K562 (cell line): ENCODE results near the gene LMAN1L. TPM values are rescaled to one million over a fixed set of nuclear protein-coding genes. Genes with fewer than 3 reads are reported as not detected.

Experiments used
- ATAC-seq: fragments of 200-7000 bp; cut with Tn5 transposase; 3 replicates; pipeline ENCODE4 v1.9.1; 2020; ENCODE audit warnings: moderate library complexity
- BruUV-seq: library from RNA; stranded (reverse); fragments of 400-500 nt; replicated peaks from 2 replicates; lab custom pipeline; 2021; lab: Mats Ljungman, UMichigan
- CTCF ChIA-PET: fragments of 300-600 bp; formaldehyde crosslinking; extraction: SDS; loops from one replicate; lab custom pipeline; 2021; ENCODE audit warnings: low intra/inter-chr PET ratio; lab: Yijun Ruan, JAX
- POLR2A ChIA-PET: fragments of 300-600, 350-650 bp; sonication (Branson Sonifier 250); formaldehyde crosslinking; extraction: SDS; loops from one replicate; lab custom pipeline; 2021; ENCODE audit warnings: antibody characterized with exemption, inconsistent platforms; lab: Yijun Ruan, JAX
- DNase-seq, 4 experiments: peaks; one replicate each; pipeline versions ENCODE4 v3.0.0 to v3.0.0-alpha.2; 2011 to 2018; ENCODE audit warnings: low spot score in 3 of 4, mixed read lengths in 3 of 4; ENCODE audit errors: extremely low read depth in 1 of 4
- FAIRE-seq: peaks from 2 replicates; lab custom pipeline; 2011; peaks lifted over from hg19 to GRCh38; lab: Jason Lieb, UNC
- H2AFZ ChIP-seq: 2 replicates; pipeline ENCODE4 v1.6.0; 2011; ENCODE audit warnings: low read depth, low read length, control low read depth, inconsistent platforms
- H3K27ac ChIP-seq: fragments of 200-600 bp; 3 replicates; pipeline ENCODE4 v1.8.0; 2011; ENCODE audit warnings: low read depth, mild to moderate bottlenecking, control low read depth, inconsistent platforms, low read length, moderate library complexity, mixed read lengths; ENCODE audit errors: extremely low read depth
- H3K27me3 ChIP-seq, 2 experiments: fragments of 300-600 bp in 1 of 2; 2 replicates in 1 of 2; 3 replicates in 1 of 2; pipeline versions ENCODE4 v1.6.0 to v1.8.0; 2011; ENCODE audit warnings: inconsistent platforms in 2 of 2, low read length in 2 of 2, mild to moderate bottlenecking in 1 of 2, mixed read lengths in 1 of 2, moderate library complexity in 1 of 2; ENCODE audit not compliant: control insufficient read depth in 2 of 2, insufficient read depth in 2 of 2
- H3K36me3 ChIP-seq: fragments of 300-600 bp; 3 replicates; pipeline ENCODE4 v1.8.0; 2011; ENCODE audit warnings: mild to moderate bottlenecking, low read length, inconsistent platforms; ENCODE audit not compliant: control insufficient read depth, insufficient read depth
- H3K4me1 ChIP-seq, 2 experiments: fragments of 200-600 bp in 1 of 2; replicated peaks in 1 of 2; 2 replicates in 1 of 2; 3 replicates in 1 of 2; pipeline versions ENCODE4 v1.5.1 to v1.8.0; 2011; ENCODE audit warnings: inconsistent platforms in 2 of 2, low read length in 2 of 2, mild to moderate bottlenecking in 1 of 2, mixed read lengths in 1 of 2, moderate library complexity in 1 of 2; ENCODE audit not compliant: control insufficient read depth in 2 of 2, insufficient read depth in 2 of 2
- H3K4me2 ChIP-seq: 2 replicates; pipeline ENCODE4 v1.6.1; 2011; ENCODE audit warnings: low read length, control low read depth, inconsistent platforms, mixed read lengths; ENCODE audit not compliant: insufficient read depth
- H3K4me3 ChIP-seq: fragments of 200-600 bp; sonication (generic), shearing (Covaris generic); 2 replicates; pipeline ENCODE4 v1.5.1; 2016; ENCODE audit warnings: control low read depth, inconsistent platforms
- H3K79me2 ChIP-seq: fragments of 200-600 bp; 3 replicates; pipeline ENCODE4 v1.8.0; 2011; ENCODE audit warnings: low read length, inconsistent platforms; ENCODE audit not compliant: control insufficient read depth, insufficient read depth
- H3K9ac ChIP-seq, 2 experiments: 2 replicates each; pipeline versions ENCODE4 v1.6.0 to v1.6.1; 2011; ENCODE audit warnings: low read depth in 2 of 2, low read length in 2 of 2, control low read depth in 1 of 2, inconsistent platforms in 1 of 2, mild to moderate bottlenecking in 1 of 2, mixed read lengths in 1 of 2; ENCODE audit not compliant: insufficient read depth in 1 of 2
- H3K9me1 ChIP-seq: one replicate; pipeline ENCODE4 v1.6.0; 2011; ENCODE audit warnings: inconsistent platforms, mild to moderate bottlenecking, low read length, moderate library complexity; ENCODE audit not compliant: control insufficient read depth, insufficient read depth
- H3K9me3 ChIP-seq: replicated peaks from 2 replicates; pipeline ENCODE4 v1.5.1; 2011; ENCODE audit warnings: low read depth, low read length, inconsistent platforms; ENCODE audit not compliant: control insufficient read depth, insufficient read depth
- H4K20me1 ChIP-seq: replicated peaks from 2 replicates; pipeline ENCODE4 v1.6.1; 2011; ENCODE audit warnings: low read length, inconsistent platforms, mixed read lengths; ENCODE audit not compliant: control insufficient read depth, insufficient read depth
- CC2D1A ChIP-seq: fragments of 450-650 bp; IDR thresholded peaks from 2 replicates; pipeline ENCODE4 v1.6.1; 2017; ENCODE audit warnings: mild to moderate bottlenecking
- CREB3L1 ChIP-seq: fragments of 450-650 bp; IDR thresholded peaks from 2 replicates; pipeline ENCODE4 v1.6.1; 2014; ENCODE audit warnings: low read depth, mild to moderate bottlenecking, moderate library complexity, borderline replicate concordance
- DEAF1 ChIP-seq: fragments of 450-650 bp; formaldehyde crosslinking; IDR thresholded peaks from 2 replicates; pipeline ENCODE4 v1.4.0; 2020; ENCODE audit warnings: mild to moderate bottlenecking, moderate library complexity
- GATA2 ChIP-seq: sonication (generic); formaldehyde crosslinking; IDR thresholded peaks from 2 replicates; pipeline ENCODE4 v1.4.0; 2020; ENCODE audit warnings: mild to moderate bottlenecking, missing genetic modification reagents
- GATAD2B ChIP-seq: fragments of 450-650 bp; IDR thresholded peaks from 2 replicates; pipeline ENCODE4 v1.6.1; 2017; ENCODE audit warnings: mild to moderate bottlenecking, borderline replicate concordance
- KDM4B ChIP-seq, 2 experiments: fragments of 450-650 bp in 1 of 2; sonication (generic) in 1 of 2; IDR thresholded peaks; 2 replicates each; pipeline ENCODE4 v1.6.1; 2016 to 2017; ENCODE audit warnings: borderline replicate concordance in 2 of 2, antibody characterized with exemption in 1 of 2, low read depth in 1 of 2, mild to moderate bottlenecking in 1 of 2
- MCM3 ChIP-seq: fragments of 450-650 bp; IDR thresholded peaks from 2 replicates; pipeline ENCODE4 v1.6.1; 2016
- POLR3G ChIP-seq: IDR thresholded peaks from 2 replicates; pipeline ENCODE4 v1.6.1; 2011; ENCODE audit not compliant: insufficient read length, insufficient replicate concordance; ENCODE audit errors: extremely low read depth
- RBM15 ChIP-seq: fragments of 200-400 bp; formaldehyde crosslinking; IDR thresholded peaks from 2 replicates; pipeline ENCODE4 v1.6.1; 2018; ENCODE audit warnings: mild to moderate bottlenecking, low read length, moderate library complexity; ENCODE audit not compliant: insufficient read depth
- ZBTB2 ChIP-seq: fragments of 450-650 bp; IDR thresholded peaks from 2 replicates; pipeline ENCODE4 v1.6.1; 2016; ENCODE audit warnings: antibody characterized with exemption
- ZFPM2 ChIP-seq: fragments of 250-450 bp; sonication (Bioruptor Pico); IDR thresholded peaks from 2 replicates; pipeline ENCODE4 v1.5.1; 2022; ENCODE audit warnings: mild to moderate bottlenecking
- WGBS: fragments of 100-300 bp; shearing (Covaris generic); methylation state at CpG from one replicate; pipeline ENCODE4 v1.1.6; 2016; ENCODE audit warnings: low coverage, mixed read lengths; ENCODE audit not compliant: insufficient coverage; ENCODE audit errors: missing lambda C conversion rate; 5-methylcytosine and 5-hydroxymethylcytosine counted together
- in situ Hi-C: fragments of 300-500 bp; cut with MboI; formaldehyde crosslinking; loops from 4 replicates; pipeline ENCODE4 v1.15.0; 2018; ENCODE audit warnings: inconsistent platforms, mixed read lengths
- intact Hi-C: fragments of 100-400 bp; cut with micrococcal nuclease; formaldehyde crosslinking; loops from 2 replicates; pipeline ENCODE4 v1.14.2; 2022
- polyA plus RNA-seq, 8 experiments: library from polyadenylated mRNA; depleted of rRNA in 4 of 8; stranded (reverse) in 5 of 8; unstranded in 3 of 8; fragments of >200 nt; fragmentation: Nextera tagmentation in 2 of 8; fragmentation: Illumina TruSeq in 1 of 8; extraction: Ambion mirVana in 2 of 8; extraction: Trizol in 1 of 8; gene quantifications; 2 replicates each; pipeline versions ENCODE4 v1.2.1 to v1.2.3, GENCODE V29; 2011 to 2014; ENCODE audit warnings: inconsistent platforms in 1 of 8, missing spikeins in 1 of 8
- total RNA-seq, 7 experiments: library from RNA; depleted of rRNA in 6 of 7; stranded (reverse); fragments of >200 nt in 6 of 7; fragmentation: Illumina TruSeq in 2 of 7; extraction: Trizol in 2 of 7; gene quantifications; 2 replicates each; pipeline versions ENCODE4 v1.2.1 to v1.2.3, GENCODE V29; 2011 to 2021; ENCODE audit warnings: low replicate concordance in 1 of 7

Gene LMAN1L
- total and polyA plus RNA-seq, 9 of the 15 experiments (the other 6 are each of a cell fraction or from before 2014, with no cell fraction given): not detected

DNA sequence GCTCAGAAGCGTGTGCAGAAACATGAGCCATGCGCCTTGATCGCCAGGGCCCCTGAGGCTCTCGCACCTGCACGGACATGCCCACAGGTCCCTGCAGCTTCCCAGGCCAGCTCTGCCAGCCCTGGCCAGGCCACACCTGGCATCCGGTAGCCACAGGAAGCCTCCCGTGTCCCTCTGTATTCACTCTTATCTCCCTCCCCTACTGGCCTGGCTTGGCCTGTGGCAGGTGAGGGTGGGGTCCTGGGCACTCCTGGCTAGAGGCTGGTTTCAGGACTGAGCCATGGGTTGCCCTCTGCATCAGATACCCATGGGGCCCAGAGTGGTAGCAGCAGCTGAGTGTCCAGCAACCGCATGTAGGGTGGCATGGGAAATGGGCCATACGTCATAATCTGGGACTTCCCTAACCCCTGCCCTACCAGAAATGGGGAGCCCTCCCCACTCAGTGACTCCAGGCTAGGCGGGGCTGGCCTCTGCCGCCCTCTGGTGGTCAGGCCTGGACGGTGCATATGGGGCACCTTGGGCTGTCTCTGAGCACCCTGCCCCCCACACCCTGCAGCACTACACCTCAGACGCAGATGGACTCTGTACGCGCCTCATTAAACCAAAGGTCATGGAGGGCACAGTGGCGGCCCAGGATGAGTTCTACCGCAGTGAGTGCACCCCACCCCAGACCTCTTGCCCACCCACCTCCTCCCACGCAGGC lies 12.6 kb upstream of the LMAN1L start (continued):
- TF ChIP-seq DEAF1 (CRISPR knock-in tag) (peak; percentile 66; the same call in 1 of the 2 replicates), MCM3 (no peak), POLR3G (no peak), KDM4B (IDR thresholded peaks at IDR 0.05; ENCODE audit: borderline replicate concordance in 2 of 2, low read depth in 1 of 2) (peak in 1 of 2 experiments; percentile 64; a peak in 1 of 4 replicates), GATA2 (CRISPR knock-in tag) (no peak), GATAD2B (no peak), CC2D1A (peak; percentile 66; the same call in 1 of the 2 replicates)
- TF ChIP-seq, all 486 proteins: peak for 42

- ATAC-seq (no peak), DNase-seq (no peak), FAIRE-seq (no peak)
- CTCF ChIA-PET: interaction anchor here (0.6 to 2.3 kb wide), 6 partner anchors 13 to 427 kb away, joined by 3 to 41 read pairs (median 4); no protein-coding TSS in a partner anchor
- peaks cover 0 to 43% of the 10 kb centered on the region in 2 experiments; a peak in 3 of 5 replicates for H3K4me1 ChIP-seq
- BruUV-seq: no TSS peak
- H3K27me3 ChIP-seq: no peaks in the 10 kb centered on the region
- H3K4me2 ChIP-seq: no peak overlapping the region
- peaks cover 14% of the 10 kb centered on the region for H4K20me1 ChIP-seq
- peaks cover 10% of the 10 kb centered on the region for H3K9me1 ChIP-seq
- POLR2A ChIA-PET: interaction anchor here (0.6 to 0.7 kb wide), 2 partner anchors 9 to 333 kb away, joined by 3 read pairs; no protein-coding TSS in a partner anchor
- no peak overlapping the region for H3K27ac ChIP-seq
- H2AFZ ChIP-seq: no peak overlapping the region
- H3K9me3 ChIP-seq: no peaks in the 10 kb centered on the region
- peaks cover 65% of the 10 kb centered on the region; the same call in 2 of the 3 replicates for H3K36me3 ChIP-seq
- in situ Hi-C loops: no loop called here
- no peak overlapping the region for H3K4me3 ChIP-seq
- intact Hi-C loops: loop anchor here (1.0 kb wide), 2 partner anchors 29 to 150 kb away; no protein-coding TSS in a partner anchor
- 93% methylated on average over 14 of the region's 20 CpGs for WGBS
- no peak overlapping the region for H3K9ac ChIP-seq
- no peaks in the 10 kb centered on the region; the same call in 2 of the 3 replicates for H3K79me2 ChIP-seq
- TF ChIP-seq ZFPM2 (no peak), ZBTB2 (no peak), RBM15 (no peak), CREB3L1 (no peak)
Observed at GRCh38 chr15:74800559-74801094, 12.0 kb upstream of the LMAN1L start.
